Prostate gland (tissue), 2 donors: ENCODE results near the gene SYNM.

Experiments
- POLR2A ChIP-seq: fragments of 450-650 bp; IDR thresholded peaks from one replicate; pipeline ENCODE4 v1.6.1; 2016; ENCODE audit warnings: antibody characterized with exemption, mild to moderate bottlenecking
- POLR2AphosphoS5 ChIP-seq: sonication (generic); formaldehyde crosslinking; IDR thresholded peaks from one replicate; pipeline ENCODE4 v1.6.1; 2017; ENCODE audit warnings: antibody characterized with exemption
- TF ChIP-seq, protein P1 (sequence below), 4 experiments: fragments of 200-600 bp in 2 of 4; fragments of 450-650 bp in 2 of 4; sonication (generic) in 2 of 4; IDR thresholded peaks; 1 replicate in 3 of 4; 2 replicates in 1 of 4; pipeline ENCODE4 v1.5.1; 2016 to 2019; ENCODE audit warnings: antibody characterized with exemption in 4 of 4, mild to moderate bottlenecking in 2 of 4, moderate library complexity in 2 of 4

DNA sequence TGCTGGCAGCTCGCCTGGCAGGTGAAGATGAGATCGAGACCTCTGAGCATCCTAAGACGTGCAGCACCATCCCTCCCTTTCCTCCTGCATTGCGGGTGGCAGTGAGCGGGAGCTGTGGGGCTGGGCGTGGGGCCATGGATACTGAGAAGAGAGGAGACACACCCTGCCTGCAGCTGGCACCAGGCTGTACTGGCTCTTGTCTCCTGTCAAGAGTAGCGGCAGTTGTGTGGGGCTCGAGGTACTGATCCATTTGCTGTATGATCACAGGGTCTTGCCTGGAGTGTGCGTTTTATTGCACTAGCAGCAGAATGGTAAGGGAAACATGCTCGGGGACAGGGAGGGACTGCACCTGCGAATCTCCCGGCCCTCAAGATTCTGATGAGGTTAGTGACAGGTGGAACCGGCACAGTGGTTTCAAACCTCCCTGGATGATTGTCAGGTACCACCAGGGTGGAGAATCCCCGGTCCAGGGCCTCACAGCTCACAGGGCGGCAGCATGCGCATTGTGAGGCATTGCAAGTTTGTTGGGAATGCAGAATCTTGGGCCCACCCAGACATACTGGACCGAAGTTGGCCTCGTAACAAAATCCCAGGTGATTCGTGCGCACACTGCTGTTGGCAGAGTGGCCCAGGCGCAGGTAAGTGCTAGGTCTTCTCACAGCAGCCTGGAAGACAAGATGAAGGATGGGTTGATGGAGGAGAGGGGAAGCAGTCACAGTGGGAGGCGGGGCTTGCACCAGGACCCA is 14.1 kb downstream of the SYNM start:
- TF ChIP-seq, protein P1, sequence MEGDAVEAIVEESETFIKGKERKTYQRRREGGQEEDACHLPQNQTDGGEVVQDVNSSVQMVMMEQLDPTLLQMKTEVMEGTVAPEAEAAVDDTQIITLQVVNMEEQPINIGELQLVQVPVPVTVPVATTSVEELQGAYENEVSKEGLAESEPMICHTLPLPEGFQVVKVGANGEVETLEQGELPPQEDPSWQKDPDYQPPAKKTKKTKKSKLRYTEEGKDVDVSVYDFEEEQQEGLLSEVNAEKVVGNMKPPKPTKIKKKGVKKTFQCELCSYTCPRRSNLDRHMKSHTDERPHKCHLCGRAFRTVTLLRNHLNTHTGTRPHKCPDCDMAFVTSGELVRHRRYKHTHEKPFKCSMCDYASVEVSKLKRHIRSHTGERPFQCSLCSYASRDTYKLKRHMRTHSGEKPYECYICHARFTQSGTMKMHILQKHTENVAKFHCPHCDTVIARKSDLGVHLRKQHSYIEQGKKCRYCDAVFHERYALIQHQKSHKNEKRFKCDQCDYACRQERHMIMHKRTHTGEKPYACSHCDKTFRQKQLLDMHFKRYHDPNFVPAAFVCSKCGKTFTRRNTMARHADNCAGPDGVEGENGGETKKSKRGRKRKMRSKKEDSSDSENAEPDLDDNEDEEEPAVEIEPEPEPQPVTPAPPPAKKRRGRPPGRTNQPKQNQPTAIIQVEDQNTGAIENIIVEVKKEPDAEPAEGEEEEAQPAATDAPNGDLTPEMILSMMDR (IDR thresholded peaks at IDR 0.05): no peak
- no peak for TF ChIP-seq POLR2A
- TF ChIP-seq POLR2AphosphoS5: no peak
